Measurements from ENCODE around the gene TMPRSS12.
A peak's percentile ranks its signal among the peaks of the same experiment; 100 is the strongest.
"Not testable (repeated sequence)": the region's sequence is repeated elsewhere in the genome, so short reads cannot be mapped to it uniquely, and the experiment has no call there.

The TMPRSS12 gene

DNA sequence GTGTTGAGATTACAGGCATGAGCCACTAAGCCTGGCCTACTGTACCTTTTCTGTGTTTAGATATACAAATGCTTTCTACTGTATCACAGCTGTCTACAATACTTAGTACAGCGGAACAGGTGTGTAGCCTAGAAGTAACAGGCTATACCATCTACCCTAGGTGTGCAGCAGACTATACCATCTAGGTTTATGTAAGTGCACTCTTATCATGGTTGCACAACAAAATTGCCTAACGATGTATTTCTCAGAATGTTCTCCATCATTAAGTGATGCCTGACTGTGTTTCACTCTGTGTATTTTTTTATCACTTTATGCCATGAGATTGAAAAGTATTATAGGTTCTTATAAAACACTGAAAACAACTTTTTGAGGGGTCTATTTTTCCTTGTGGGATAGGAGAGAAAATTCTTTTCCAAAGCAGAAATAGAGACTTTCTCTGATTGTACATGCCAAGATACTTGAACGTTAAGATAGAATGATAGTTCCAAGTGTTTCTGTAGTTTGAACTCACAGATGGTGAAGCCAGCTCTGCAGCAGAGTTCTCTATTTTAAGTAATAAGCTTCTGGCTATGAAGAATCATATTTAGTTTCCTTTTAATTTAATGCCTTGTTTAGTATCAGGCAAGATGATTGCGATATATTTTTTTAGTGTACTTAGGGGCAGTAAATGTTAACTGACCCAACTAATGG is 17.0 kb downstream of the TMPRSS12 start:
- no peak for DNase-seq (ENCODE audit: low spot score)

GRCh38 chr12:50862316-50862715 is 19.6 kb downstream of the TMPRSS12 start:
- DNase-seq (ENCODE audit: low spot score), result no peak

DNA sequence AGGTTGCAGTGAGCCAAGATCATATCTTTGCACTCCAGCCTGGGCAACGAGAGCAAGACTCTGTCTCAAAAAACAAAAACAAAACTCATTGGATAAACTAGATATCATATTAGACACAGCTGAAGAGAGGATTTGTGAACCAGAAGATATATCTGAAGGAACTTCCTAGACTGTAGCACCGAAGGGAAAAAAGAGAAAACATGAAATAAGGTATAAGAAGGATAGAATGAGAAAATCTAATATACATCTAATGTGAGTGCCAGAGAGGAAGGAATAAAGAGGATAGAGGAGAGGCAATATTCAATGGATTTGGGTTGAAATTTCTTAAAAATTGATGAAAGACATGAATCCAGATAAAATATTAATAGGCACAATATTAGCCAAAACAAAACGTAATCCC is 22.5 kb downstream of the TMPRSS12 start:
- no peak for DNase-seq (ENCODE audit: low spot score)

GRCh38 chr12:50868881-50869280 is 26.2 kb downstream of the TMPRSS12 start:
- DNase-seq (ENCODE audit: low spot score), result not testable (repeated sequence)

- DNase-seq (ENCODE audit: low spot score), result no peak
Measured at GRCh38 chr12:50882563-50882962, 39.8 kb downstream of the TMPRSS12 start.

GRCh38 chr12:50887191-50887590 is 44.5 kb downstream of the TMPRSS12 start:
- no peak for DNase-seq (ENCODE audit: low spot score)

DNA sequence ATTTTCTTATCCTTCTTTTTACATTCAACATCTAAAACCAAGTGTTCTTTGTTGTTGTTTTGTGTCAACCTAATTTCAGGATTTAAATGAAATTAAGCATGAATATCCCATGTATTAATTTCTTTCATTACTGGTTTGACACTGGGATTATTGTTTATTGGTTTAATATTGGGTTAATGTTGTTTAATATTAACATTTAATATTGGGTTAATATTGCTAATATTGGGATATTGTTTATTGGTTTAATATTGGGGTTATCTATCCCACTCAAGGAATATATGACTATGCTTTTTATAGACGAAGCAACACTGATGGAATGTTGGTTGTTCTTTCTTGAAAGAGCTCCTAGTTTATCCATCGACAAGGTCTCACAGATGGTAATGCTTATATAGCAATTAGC is 45.9 kb downstream of the TMPRSS12 start:
- DNase-seq (ENCODE audit: low spot score), result no peak

DNA sequence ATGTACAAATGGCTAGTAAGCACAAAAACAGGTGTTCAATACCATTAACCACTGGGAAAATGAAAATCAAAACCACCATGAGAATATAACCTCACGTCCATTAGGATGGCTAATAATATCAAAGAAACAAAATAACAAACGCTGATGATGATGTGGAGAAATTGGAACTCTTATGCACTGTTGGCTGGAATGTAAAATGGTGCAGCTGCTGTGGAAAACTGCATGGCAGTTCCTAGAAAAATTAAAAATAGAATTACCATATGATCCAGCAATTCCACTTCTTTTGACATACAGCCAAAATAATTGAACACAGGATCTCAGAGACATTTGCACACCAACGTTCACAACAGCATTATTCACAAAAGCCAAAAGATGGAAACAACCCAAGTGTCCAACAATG is 51.5 kb downstream of the TMPRSS12 start:
- DNase-seq (ENCODE audit: low spot score), result no peak

GRCh38 chr12:50901685-50902113 is 59.0 kb downstream of the TMPRSS12 start:
- no peak for DNase-seq (ENCODE audit: low spot score)

DNA sequence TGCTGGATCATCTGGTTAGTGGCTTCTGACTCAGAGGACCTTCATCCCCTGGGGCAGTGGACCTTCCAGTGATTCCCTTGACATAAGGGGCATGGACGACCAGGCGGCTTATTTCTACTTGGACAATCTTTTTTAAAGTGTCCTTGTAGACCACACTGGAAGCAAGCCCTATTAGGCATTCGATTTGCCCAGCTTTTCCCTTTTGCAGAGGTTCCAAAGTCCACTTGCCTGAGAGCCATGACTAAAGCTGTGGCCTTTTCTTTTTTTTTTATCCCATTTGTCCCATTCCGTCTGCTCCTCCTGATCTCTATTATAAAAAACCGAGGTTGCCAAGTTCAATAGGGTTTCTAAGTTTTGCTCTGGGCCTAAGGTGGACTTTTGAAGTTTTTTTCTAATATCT is 65.8 kb downstream of the TMPRSS12 start:
- DNase-seq (ENCODE audit: low spot score), result not testable (repeated sequence)

- not testable (repeated sequence) for DNase-seq (ENCODE audit: low spot score)
Measured at GRCh38 chr12:50912361-50912760, 69.6 kb downstream of the TMPRSS12 start.

- no peak for DNase-seq (ENCODE audit: low spot score)
Measured at GRCh38 chr12:50913224-50913623, 70.5 kb downstream of the TMPRSS12 start.

GRCh38 chr12:50914872-50915484 is 72.3 kb downstream of the TMPRSS12 start:
- no peak for DNase-seq (ENCODE audit: low spot score)

- no peak for DNase-seq (ENCODE audit: low spot score)
Measured at GRCh38 chr12:50916292-50916691, 73.6 kb downstream of the TMPRSS12 start.

- no peak for DNase-seq (ENCODE audit: low spot score)
Measured at GRCh38 chr12:50918584-50919316, 76.0 kb downstream of the TMPRSS12 start.

- DNase-seq (ENCODE audit: low spot score), result peak; percentile 49
Measured at GRCh38 chr12:50922820-50923219, 80.1 kb downstream of the TMPRSS12 start.

DNA sequence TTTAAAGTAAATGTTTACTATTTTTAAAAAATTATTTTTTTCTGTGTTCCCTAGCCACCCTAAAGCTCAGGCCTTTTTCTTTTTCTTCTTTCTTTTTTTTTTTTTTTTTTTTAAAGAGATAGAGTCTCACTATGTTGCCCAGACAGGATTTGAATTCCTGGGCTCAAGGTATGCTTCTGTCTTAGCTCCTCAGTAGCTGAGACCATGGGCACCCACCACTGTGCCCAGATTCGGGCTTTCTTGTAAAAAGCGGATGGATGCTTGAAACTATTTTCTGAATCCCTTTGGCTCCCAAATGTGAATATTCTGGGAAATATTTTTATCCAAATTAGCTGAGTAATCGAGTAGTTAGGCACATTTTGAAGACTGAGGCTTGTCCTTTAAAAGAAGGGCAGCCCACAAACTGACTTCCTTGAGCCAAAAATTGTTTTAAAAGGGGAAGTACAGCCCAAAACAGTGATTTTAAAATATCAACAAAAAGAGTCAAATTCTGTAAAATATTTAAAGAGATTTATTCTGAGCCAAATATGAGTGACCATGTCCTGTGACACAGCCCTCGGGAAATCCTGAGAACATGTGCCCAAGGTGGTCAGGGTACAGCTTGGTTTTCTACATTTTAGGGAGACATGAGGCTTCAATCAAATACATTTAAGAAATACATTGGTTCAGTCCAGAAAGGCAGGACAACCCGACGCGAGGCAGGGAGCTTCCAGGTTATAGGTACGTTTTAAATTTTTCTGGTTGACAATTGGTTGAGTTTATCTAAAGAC is 80.8 kb downstream of the TMPRSS12 start:
- peak; percentile 40 for DNase-seq (ENCODE audit: low spot score)

- DNase-seq (ENCODE audit: low spot score), result no peak
Measured at GRCh38 chr12:50924131-50924438, 81.4 kb downstream of the TMPRSS12 start.

DNA sequence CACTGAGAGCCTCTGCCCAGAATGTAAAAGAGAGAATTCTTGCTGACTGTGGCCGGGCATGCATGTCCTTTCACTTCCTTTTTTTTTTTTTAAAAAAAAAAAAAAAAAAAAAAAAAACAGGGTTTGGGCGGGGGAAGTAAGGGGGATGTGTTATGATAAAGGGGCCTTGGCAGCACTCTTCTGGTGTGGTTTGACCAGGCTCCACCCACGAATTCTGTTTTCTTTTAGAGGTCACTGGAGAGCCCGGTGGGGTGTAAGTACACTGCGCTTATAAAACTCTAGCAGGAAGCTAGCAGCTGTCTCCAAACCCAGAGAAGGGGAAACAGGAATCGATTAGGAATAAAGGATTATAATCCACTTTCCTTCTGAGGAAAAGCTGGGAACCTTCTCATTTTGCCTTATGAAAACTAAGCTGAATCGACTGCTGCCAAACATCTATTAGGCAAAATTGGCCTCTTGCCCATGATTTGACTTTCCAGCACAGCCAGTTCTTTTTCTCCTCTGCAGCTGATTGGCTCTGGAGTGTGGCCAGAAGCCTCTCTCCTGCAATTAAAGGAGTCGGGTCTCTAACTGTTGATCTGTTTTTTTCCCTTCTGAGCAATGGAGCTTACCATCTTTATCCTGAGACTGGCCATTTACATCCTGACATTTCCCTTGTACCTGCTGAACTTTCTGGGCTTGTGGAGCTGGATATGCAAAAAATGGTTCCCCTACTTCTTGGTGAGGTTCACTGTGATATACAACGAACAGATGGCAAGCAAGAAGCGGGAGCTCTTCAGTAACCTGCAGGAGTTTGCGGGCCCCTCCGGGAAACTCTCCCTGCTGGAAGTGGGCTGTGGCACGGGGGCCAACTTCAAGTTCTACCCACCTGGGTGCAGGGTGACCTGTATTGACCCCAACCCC is 82.0 kb downstream of the TMPRSS12 start:
- peak; percentile 94 for DNase-seq (ENCODE audit: low spot score)

- peak; percentile 37 for DNase-seq (ENCODE audit: low spot score)
Measured at GRCh38 chr12:50925342-50925651, 82.6 kb downstream of the TMPRSS12 start.

GRCh38 chr12:50925920-50926319 is 83.2 kb downstream of the TMPRSS12 start:
- no peak for DNase-seq (ENCODE audit: low spot score)

- peak; percentile 21 for DNase-seq (ENCODE audit: low spot score)
Measured at GRCh38 chr12:50926415-50926814, 83.7 kb downstream of the TMPRSS12 start.

Data from globus pallidus (tissue), 1 donor.